HG02610 (cell line): ENCODE data around the gene TMEM108.

Source experiments
- ATAC-seq: cut with Tn5 transposase; IDR thresholded peaks from one replicate; pipeline ENCODE4 v1.9.1; 2021; ENCODE audit warnings: mild to moderate bottlenecking, moderate library complexity; ENCODE audit not compliant: unreplicated experiment

TMEM108 gene

GRCh38 chr3:133053532-133053931 is 15.3 kb downstream of the TMEM108 start:
- ATAC-seq, result no peak

- ATAC-seq, result no peak
Measured at GRCh38 chr3:133054586-133054985, 16.4 kb downstream of the TMEM108 start.

GRCh38 chr3:133055339-133055738 is 17.1 kb downstream of the TMEM108 start:
- ATAC-seq, result no peak

- no peak for ATAC-seq
Measured at GRCh38 chr3:133058243-133058642, 20.1 kb downstream of the TMEM108 start.

- no peak for ATAC-seq
Measured at GRCh38 chr3:133058831-133059230, 20.6 kb downstream of the TMEM108 start.

- no peak for ATAC-seq
Measured at GRCh38 chr3:133065193-133065961, 27.2 kb downstream of the TMEM108 start.

- no peak for ATAC-seq
Measured at GRCh38 chr3:133066026-133066425, 27.8 kb downstream of the TMEM108 start.

GRCh38 chr3:133069556-133070286 is 31.5 kb downstream of the TMEM108 start:
- ATAC-seq, result no peak

- ATAC-seq, result no peak
Measured at GRCh38 chr3:133074977-133075376, 36.8 kb downstream of the TMEM108 start.

GRCh38 chr3:133077688-133078087 is 39.5 kb downstream of the TMEM108 start:
- ATAC-seq, result no peak

GRCh38 chr3:133079621-133080020 is 41.4 kb downstream of the TMEM108 start:
- no peak for ATAC-seq

GRCh38 chr3:133081016-133081415 is 42.8 kb downstream of the TMEM108 start:
- no peak for ATAC-seq

- ATAC-seq, result no peak
Measured at GRCh38 chr3:133083395-133083794, 45.2 kb downstream of the TMEM108 start.

- no peak for ATAC-seq
Measured at GRCh38 chr3:133089906-133090485, 51.8 kb downstream of the TMEM108 start.

- no peak for ATAC-seq
Measured at GRCh38 chr3:133092681-133093080, 54.5 kb downstream of the TMEM108 start.

GRCh38 chr3:133093366-133093765 is 55.2 kb downstream of the TMEM108 start:
- no peak for ATAC-seq

- no peak for ATAC-seq
Measured at GRCh38 chr3:133096900-133097613, 58.9 kb downstream of the TMEM108 start.

GRCh38 chr3:133103706-133104105 is 65.5 kb downstream of the TMEM108 start:
- no peak for ATAC-seq

GRCh38 chr3:133106169-133106568 is 68.0 kb downstream of the TMEM108 start:
- no peak for ATAC-seq

- no peak for ATAC-seq
Measured at GRCh38 chr3:133112666-133113065, 74.5 kb downstream of the TMEM108 start.

- ATAC-seq, result no peak
Measured at GRCh38 chr3:133113526-133113925, 75.3 kb downstream of the TMEM108 start.
